Measurements from ENCODE around the gene ACAP2.

Gene ACAP2

DNA sequence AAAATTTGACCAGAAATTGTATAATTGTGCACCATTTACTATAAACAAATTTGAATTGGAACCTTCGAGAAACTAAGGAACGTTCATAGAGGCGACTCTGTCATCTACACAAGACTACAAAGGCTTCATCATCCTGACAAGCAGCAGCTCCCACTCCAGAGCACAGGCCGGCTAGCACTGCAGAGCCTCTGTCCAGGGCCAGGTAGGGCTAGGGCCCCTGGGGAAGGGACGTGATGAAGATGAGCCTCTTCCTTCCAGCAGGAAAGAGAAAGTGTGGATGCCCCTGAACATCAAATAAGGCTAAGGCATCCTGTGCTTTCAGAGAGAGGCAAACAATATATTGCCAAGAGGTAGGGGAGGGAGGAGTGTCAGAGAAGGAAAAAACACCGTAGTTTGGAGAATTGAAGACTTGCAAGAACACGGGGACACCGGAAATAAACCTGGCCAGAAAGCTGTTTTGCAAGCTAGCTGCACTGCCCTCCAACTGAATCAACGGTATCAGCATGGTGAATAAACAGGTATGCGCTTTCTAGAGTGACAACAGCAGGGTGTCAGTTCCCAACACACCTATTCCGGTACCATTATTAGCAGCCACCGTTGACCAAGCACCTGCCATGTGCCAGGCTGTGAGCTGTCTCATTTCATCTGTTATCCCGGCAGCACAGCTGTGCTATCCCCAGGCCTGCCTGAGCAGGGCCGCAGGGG lies 184.2 kb downstream of the ACAP2 start:
- no peak for DNase-seq

DNA sequence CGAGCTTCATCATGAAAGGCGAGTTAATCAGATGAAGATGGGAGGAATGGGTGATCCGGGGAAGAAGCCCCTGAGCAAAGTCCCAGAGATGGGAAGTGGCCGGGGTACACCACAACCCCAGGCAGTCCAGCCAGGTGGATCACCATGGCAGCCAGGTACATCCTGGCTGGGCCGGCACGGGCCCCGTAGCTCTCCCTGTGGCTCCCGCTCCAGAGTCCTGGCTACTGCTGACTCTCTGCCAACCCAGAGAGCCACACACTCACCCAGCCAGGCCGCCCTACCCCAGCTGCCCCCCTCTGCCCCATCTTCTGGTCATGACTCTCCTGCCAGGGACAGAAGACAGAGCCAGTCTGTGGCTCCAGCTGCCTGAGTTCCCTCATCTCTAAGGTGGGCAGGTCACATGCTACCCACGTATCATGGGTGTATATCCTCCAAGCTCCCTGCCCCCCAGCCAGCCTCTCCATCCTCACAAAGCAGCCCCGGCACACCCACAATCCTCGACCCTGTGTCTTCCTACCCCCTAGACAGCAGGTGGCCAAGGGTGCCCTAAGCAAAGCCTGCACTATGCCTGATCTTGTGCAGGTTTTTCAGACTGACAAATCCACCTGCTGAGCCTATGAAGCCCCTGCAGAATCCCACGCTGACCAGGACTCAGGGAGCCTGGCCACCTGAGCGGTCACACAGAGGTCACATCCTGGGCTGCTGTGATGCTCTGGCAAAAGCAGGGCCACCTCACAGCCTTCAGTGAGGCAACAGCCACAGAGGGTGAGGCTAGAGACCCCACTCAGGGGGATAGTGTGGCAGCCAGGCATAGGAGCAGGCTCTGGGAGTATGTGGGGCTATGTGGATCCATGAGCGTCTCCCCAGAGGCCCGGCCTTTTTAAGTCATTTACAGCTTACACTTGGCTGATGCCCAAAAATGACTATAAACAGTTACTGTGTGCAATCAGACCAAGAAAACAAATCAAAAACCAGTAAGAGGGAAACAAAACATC lies 185.1 kb downstream of the ACAP2 start:
- no peak for DNase-seq

DNA sequence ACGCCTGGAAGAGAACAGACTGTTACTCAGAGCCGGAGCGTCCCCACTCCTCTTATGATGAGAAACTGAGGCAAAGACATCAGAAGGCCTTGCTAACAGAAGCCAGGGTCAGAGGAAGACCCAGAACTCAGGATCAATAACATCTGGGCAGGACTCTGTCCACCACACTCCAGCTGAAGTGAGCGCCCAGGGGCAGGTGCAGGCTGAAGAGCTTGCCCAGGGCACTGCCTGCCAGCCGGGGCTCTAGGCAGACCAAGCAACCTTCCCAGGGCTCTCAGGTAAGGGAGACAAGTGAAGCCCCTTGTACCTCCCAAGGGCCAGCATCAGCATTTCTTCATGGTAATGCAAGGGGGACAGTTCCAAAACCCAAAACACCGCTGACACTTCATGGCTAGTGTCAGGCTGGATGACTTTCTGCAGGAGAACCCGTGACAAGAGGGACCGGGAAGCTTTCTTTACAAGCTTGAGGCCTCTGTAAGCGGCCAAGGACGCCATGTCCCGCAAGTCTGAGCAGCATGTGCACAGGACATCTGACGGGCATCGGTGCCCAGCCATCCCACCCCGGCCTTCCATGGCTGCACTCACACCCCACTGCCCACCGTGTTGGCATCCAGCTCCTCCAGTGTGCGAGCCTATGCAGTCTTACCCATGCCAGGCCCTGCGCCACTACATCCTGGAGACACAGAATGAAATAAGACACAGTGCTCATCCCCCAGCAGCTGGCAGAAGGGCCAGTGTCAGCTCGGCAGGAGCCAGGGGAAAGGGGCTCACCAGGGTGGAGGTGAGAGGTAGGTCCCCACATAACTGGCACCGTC lies 186.0 kb downstream of the ACAP2 start:
- DNase-seq, result no peak

DNA sequence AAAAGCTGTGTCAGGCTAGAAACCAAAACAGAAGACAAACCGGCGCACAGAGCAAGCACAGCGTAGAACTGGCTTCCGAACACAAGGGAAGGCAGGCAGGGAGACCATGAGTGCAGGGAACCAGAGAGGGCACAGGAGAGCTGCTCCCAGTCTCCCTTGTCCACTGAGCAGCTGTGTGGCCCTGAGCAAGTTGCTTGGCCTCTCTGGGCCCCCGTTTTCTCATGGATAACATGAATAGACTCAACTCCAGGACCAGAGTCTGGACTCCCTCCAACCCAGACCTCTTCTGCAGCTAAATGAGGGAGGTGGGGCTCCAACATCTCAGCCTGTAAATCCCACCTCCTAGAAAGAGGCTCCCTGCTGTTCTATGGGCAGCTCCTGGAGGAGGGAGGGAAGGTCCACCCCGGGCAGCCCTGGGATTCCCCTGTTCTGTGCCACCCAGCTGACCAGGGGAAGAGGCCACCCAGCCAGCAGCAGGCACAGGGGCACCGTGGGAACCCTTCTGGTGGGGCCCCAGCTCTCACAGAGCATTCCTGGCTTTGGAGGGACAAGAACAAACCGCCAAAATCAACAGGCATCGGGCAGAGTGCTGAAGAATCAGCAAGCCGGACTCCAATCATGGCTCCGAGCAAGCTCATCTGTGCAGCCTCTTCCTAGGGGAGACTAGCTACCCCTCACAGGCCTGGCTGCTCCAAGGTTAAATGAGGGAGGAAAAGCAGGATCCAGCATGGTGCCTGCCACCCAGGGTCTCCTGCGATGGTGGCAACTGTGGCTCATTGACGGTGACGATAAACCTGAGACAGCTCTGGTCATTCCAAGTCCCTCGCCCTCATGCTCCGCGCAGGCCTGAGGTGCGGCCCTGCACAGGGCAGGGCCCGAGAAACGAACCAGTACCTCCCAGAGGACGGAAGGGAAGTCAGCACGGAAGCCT lies 187.0 kb downstream of the ACAP2 start:
- no peak for DNase-seq

DNA sequence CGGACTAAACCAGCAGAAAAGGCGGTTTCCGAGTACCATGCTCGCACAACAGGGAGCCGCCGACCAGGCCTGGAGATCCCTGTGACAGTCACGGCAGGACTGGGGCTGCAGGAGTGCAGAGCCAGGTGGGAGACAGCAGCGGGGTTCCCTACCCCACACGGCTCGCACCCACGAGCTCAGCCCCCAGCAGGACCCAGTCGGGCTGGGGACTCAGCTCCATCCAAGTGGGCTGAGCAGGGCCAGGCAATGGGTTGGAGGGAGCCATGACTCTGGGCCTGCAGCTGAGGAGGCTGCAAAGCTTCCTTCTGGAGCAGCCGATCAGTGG lies 187.7 kb downstream of the ACAP2 start:
- DNase-seq, result no peak

DNA sequence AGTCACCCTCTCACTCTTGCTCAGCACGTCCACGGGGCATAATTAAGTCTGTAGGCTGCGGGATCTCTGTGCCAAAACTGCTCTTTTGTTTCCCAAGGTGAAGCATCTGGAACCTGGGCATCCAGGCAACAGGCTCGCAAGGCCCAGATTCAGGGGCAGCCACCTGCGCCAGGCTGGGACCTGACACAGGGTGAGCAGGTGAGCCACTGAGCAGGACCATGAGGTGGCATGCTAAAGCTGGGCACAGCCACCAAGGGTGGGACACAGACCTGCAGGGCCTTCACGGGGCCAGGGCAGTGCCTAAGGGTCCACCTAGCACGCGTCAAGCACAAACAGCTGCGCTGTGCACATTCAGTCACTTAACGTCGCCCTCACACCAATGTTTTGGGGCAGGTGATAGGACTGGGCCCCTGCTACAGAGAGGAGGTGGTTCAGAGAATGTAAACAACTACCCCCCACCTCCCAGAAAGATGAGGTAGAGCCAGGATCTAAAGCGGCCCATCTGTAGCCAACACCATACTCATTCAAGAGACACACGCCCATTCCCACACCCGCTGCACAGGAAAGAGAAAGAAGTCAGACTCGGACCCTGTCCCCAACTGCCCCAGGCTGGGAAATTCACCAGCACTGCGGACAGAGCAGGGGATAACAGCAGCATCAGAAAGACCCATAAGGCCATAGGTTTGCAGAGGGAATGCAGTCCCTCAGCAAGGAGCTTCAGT lies 188.2 kb downstream of the ACAP2 start:
- no peak for DNase-seq

DNA sequence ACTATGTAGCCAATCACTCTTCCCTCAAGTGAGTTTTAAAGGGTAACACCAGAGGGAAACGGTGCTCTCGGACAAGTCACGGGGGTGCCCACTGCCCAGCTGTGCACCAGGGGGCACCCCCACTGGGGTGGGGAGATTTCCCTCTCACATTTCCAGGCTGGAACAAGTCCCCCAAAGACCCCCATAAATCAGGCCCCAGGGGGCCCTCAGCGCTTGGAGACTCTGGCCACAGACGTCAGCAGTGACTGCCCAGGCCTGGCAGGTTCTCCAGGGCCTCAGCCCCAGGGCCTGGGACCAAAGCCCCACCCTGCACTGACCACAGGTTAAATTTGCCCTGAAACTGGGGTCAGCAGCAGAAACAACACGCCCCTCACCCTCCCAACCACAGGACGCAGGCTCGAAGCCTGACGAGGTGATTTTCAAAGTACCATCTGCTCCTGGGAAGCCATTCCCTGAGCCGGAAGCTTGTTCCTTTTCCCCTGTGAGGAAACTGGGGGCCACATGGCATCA lies 188.8 kb downstream of the ACAP2 start:
- no peak for DNase-seq

DNA sequence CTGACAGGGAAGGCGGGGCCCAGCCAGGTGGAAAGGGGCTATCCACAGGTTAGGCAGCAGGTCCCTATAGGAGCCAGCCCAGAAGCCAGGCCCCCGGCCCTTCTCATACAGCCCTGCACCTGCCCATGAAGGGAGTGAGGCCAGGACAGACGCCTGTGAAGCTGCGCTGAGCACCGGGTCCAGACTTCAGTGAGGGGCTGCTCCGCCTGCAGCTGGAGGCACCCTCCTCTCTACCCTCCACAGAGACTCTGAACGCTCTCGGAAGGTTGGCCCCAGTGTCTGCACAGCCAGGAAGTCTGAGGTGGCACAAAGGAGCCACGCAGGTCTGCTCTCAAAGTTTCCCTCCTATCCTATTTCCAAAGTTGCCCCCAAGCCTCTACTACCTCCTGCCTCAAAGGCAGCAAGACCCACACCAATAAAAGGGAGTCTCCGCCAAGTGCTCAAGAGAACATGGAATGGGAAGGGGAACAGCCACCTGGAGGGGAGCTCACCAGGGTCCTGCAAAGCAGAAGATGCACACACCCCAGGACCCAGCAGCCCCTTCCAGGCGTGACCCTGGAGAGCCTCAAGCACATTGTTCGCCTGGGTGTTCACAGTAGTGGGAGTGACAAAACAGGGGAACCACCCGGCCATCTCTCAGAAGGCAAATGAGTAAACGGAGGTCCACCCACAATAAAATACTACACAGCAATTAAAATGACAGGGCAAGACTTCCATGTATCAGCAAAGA lies 191.3 kb downstream of the ACAP2 start:
- DNase-seq, result no peak

DNA sequence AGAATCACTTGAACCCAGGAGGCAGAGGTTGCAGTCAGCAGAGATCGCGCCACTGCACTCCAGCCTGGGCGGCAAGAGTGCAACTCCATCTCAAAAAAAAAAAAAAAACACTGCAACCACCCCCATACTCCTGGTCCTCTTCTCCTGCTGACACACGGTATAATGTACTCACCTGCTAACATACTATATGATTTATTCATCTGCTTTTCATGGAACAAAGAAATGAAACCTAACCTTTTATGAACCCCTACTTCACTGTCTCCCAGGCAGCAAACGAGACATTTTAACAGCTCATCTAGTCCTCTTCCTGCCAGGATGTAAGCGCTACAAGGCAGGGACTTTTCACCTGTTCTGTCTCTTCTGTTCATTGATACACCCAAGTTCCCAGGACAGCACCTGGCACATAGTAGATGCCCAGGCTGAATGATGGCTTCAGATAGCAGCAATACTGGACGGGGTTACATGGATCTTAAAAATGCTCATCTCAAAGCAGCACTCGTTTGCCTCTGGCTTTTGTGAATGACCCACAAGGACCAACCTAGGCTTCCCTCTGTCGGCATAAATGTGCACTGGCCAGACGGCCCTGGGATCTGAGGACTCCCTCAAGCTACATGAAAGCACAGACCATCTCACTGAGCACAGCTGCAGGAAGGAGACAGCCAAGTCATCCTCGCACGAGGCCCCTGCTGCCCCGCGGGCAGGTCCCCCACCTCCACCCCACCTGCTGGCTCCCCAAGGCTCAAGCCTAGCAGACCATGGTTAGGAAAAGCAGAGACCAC lies 192.2 kb downstream of the ACAP2 start:
- no peak for DNase-seq

DNA sequence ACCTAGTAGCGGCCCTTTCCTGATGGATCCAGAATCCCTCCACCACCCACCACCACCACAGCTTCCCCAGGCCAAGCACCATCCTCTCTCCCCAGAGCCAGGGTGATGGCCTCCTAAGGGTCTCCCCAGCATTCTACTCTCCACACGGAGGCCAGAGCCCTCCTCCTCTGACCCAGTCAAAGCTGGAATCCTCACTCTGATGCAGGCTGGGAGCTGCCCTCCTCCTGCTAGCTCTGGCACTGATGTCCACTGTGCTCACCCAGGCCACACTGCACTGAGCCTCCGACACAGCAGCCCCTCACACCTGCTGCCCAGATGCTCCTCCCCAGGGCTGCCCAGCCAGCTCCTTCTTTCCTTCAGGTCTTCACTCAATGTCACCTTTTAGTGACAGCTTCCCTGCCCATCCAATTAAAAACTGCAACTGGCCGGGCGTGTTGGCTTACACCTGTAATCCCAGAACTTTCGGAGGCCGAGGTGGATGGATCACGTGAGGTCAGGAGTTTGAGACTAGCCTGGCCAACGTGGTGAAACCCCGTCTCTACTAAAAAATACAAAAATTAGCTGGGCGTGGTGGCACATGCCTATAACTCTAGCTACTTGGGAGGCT lies 192.9 kb downstream of the ACAP2 start:
- DNase-seq, result no peak

DNA sequence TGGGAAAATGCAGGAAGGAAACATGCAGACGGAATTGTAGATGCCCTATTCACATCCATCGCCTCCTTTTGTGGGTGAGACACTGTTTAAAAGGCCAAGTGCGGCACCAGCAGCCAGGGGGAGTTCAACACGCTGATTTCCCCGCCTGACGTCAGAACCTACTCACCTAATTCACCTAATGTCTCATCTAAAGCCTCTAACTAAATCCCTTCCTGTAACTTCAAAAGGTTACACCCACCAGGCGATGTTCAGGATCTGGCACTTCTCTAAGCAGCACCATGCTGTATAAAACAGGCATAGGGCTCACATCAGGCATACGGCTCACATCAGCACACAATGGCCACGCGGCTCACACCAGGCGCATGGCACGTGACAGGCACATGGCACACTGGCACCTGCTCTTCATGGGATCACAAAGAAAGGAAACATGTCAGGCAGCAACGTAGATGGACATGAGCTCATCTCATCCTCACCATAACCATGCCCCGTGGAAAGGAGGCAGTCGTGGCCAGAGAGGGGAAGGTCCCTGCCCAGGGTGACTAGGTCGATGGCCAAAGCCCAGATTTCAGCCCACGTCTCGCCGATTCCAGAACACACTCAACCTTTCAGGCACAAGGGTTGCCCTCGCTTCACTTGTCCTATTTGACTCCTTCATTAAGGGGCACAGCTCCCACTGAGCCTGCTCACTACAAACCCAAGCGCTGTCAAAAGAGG lies 193.6 kb downstream of the ACAP2 start:
- no peak for DNase-seq

DNA sequence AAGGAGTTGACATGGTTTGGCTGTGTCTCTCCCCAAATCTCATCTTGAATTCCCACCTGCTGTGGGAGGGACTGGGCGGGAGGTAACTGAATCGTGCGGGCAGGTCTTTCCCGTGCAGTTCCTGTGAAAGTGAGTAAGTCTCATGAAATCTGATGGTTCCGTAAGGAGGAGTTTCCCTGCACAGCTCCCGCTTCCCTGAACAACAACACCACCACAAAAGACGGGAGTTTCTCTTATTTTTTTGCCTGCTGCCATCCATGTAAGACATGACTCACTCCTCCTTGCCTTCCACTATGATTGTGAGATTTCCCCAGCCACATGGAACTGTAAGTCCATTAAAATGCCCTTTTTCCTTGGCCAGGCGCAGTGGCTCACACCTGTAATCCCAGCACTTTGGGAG lies 194.5 kb downstream of the ACAP2 start:
- no peak for DNase-seq

DNA sequence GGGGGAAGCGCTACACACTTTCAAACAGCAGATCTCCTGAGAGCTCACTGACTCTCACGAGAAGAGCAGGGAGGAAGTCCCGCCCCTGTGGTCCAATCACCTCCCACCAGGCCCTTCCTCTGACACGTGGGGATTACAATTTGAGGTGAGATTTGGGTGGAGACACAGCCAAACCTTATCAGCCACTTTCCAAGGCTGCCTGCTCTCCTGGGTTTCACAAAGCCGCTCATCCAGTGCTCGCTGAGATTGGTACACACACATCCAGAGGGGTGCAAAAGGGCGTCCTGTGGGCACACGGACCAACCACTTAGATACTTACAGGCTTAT lies 195.0 kb downstream of the ACAP2 start:
- no peak for DNase-seq

DNA sequence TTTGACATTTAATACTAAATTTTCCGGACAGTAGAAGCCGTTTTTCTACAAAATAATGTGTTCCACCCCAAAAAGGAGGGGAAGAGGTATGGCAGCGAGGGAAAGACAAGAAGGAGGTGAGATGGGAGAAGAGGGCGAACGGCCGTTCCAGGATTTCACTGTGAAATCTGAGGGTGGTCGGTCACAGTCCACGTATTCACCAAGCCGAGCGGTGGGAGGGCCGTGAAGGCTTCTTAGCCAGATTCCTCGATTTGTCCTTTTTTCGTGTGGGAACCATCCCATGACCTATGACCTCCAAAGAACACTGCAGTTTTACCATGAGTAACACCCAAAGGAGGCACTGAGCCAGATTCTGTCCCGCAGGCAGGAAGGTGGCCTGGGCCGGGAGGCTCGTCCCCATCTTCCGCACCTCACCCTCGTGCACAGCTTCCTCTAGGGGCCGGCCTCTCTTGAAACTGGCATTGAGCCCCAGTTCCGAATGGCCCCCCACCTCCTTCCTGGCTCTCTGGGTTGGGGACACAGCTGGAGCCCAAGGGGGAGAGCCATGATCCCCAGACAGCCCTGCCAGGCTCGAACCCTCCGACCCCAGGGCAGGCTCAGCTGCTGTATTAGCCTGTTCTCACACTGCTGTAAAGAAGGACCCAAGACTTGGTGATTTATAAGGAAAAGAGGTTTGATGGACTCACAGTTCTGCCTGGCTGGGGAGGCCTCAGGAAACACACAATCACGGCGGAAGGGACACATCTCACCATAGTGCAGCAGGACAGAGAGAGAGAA lies 195.5 kb downstream of the ACAP2 start:
- no peak for DNase-seq

DNA sequence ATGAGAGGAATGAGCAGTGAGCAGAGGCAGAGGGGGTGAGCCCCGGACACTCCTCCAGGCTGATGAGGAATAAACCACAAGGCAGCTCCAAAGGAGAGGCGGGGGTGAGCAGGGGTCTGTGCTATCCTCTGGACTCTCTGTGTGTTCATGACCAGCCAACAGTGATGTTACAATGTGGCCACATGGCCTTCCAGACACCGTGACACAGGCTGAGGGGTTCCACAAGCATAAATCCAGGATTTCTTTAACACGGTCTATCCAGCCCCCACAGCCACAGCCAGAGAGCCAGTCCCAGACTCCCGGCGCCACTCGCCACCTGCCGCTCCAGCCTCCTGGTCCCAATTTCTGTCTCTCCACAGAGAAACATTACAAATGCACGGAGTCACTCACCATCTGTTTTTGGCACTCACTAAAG lies 196.2 kb downstream of the ACAP2 start:
- DNase-seq, result no peak

DNA sequence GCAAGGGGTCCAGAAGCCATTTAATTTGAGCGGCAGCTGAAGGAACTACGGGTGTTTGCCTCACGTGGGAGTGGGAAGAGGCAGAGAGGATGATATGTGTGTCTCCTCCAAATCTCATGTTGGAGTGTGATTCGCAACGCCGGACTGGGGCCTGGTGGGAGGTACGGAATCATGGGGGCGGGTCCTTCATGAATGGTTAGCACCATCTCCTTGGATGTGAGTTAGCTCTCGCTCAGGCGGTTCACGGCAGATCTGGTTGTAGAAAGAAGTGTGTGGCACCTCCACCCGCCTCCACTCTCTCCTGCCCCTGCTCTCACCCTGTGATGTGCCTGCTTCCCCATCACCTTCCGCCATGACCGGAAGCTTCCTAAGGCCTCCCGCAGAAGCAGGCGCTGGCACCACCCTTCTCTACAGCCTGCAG lies 197.3 kb downstream of the ACAP2 start:
- no peak for DNase-seq

DNA sequence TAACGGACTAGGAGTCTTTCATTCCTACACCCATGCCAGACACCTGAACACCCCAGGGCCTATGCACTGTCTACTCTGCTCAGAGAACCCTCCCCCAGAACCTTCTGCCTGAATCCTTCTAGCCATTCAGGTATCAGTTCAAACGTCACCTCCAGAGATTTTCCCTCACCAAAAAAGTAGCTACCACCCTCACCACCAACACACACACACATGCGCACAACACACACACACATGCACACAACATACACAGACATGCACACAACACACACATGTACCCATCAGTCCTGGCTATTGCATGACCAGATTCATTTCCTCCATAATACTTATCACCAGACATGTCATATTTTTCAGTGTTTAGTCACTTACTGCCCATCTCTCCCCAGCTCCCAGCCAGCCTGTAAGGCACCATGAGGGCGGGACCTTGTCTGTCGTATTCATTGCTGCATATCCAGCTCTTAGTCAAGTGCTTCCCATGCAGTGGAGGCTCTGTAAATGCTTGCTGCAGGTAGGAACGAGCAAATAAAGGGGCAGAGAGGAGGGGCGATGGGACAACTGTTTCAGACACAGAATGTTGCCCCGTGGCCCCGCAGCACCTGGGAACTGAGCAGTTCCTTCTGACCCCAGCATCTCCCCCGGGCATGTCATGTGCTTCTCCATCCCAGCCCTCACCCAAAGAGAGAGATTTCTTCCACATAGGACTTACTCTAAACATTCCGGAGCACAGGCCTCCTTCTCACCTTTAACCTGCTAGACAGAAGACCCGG lies 201.0 kb downstream of the ACAP2 start:
- DNase-seq, result no peak

Measured in effector CD4-positive, alpha-beta T cell (primary cell).